Fibroblast of skin of back (primary cell): ENCODE results near the gene SOX18.

Experiments
- DNase-seq: peaks from one replicate; pipeline ENCODE4 v3.0.0-alpha.2; 2013

The SOX18 gene

DNA sequence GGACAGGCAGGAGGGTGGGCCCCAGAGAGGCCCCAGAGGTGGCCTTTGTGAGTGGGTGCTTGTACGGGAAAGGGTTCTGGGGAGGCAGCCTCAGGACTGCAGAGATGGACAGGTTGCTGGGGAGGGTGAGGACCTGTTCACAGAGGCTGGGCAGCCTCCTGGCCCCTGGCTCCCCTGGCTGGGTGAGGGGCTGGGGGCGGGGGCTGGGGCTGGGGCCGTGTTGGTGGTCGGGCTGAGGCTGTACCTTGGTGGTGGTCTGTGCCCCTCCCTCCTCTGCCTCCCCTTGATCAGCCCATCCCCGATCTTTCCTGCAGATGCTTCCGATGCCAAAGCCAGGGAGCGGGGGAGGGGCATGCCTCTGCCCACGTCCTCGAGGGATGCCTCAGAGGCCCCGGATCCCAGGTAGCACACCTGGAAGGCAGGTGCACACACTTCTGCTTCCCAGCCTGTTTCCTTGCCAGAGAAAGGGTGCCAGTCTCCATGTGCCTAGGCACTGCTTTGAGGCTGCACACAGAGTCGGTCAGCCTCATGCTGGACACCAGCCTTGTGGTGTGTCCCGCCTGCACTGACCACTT, 18.4 kb upstream of the SOX18 start:
- no peak for DNase-seq

DNA sequence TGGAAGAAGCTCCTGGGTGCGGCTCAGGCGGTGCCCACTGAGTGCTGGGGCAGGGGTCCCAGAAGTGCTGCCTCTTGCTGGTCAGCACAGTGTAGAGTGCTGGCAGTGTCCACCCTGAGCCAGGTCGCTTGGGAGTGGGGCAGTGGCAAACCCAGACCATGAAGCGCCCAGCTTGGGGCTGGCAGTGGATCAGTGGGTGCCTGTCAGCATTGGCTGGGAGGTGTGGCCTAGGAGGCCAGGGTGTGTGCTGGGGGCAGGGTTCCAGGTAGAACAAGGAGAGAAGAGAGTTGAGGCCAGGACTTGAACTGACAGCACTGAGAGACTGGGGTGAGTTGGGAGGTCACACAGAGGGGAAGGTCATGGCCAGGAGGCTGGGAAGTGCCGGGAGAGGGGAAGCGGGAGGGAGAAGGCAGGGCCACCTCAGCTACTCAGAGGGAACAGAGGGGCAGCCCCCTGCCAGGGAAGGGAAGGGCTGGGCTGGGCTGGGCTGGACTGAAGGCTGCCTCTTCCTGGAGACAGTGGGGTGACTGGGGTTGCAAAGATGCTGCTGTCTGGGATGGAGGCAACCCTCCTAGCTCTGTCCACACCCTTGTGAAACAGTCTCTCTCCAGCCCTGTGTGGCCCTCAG, 17.7 kb upstream of the SOX18 start:
- DNase-seq: no peak

DNA sequence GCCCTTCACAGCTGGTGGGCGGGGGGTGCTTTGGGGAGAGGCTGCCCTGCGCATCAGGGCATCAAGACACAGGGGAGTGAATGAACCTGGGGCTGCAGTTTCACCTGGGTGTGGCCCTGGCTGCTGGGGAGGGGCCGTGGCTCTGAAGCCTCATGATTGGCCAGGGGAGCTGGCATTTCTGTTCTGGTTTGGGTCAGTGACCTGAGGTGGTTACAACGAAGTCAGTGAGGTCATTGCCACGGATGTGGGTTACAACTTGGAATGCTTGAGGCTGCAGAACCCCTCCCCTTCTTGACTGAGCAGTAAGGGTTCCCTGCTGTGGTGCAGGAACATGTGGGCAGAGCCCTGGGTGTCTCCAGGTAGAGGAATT, 16.5 kb upstream of the SOX18 start:
- peak; percentile 69 for DNase-seq

DNA sequence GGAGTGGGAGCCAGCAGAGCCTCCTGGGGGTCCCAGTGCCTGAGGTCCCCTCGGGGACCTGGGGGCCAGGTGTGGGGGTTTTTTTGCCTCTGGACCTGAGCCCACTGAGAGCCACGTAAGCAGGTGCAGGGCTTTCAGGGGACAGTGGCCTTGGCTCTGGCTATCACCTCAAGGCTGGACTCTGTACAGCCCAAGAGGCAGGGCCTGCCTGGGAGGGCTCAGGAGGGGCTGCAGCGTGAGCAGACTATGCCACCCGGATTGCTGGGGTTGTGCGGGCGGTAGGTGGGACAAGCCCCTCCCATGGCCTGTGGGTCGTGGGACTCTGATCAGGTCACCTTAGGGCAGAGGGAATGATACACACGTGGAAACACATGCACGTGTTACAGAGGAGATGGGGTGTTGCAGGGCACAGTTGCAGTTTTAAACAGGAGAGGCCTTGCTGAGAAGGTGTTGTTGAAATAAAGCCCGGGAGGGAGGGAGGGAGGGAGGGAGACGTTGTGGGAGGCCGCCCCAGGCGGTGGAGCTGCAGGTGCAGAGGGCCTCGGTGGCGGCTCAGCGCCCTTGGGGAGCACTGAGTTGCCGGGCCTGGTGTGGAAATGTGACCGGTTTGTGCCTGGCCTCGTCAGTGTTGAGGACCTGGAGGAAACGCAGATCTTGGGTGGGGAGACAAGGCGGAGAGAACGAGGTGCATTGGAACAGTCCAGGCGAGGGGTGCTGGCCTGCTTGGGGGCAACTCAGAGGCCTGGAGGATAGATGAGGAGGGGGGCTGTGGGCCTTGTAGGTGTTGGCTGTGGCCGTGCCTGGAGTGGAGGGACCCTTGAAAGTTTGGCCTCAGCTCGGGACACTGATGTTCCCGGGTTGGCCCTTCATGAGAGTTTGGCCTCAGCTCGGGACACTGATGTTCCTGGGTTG, 15.9 kb upstream of the SOX18 start:
- DNase-seq: no peak

DNA sequence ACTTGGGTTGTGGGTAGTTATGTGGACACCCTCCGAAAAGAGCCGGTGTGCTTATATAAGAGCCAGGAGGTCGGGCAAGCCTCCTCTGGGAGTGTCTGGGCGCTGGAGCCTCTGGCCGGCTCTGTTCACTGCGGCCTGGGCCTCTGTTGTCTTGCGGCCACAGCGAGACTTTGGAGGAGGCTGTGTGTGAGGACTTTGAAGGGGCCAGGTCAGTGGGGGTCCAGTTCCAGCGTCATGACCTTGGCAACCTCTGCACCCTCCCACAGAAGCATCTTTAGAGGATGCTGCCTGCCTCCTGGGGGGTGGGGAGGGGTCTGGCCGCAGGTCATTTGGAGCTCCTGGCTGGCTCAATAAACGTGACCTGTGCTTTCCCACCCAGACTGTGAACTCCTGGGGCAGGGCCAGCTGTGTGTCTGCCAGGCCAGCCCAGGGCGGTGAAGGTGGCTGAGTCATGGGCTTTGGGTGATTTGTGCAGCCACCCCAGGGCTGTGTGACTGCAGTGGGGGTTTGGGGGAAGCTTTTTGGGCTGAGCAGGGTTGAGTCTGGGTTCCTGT, 14.8 kb upstream of the SOX18 start:
- DNase-seq: peak; percentile 39

DNA sequence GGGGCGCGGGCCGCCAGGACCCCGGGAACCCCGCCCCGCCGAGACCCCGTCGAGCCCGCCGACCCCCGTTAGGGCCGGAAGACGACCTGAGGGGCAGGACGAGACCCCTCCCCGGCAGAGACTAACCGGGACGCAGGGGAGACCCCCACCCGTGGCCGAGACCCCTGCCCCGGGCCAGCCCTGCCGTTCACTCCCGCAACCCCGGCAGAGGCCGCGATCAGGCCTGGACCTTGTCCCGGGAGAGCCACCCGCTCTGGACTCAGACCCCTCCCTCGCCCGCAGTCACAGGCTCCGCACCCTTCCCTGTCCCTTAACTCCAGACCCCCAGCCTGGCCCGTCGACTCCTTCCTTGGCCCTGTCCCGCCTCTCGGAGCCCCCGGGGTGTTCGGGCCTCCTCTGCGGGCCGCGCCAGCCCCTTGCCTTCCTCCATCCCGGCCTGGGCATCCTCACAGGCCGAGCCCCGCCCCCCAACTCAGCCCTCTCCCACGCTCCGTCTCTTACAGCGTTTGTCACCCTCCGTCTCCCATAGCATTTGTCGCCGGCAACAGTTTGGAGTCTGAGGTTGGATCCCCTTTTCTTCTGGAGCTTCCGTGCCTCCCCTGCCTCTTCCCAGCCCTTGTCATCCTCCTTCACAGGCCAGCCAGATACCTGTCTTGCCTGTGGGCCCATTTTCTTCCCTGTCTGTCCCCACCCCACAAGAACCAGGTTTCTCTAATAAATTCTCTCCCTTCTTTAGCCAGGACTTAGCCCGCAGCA, 14.1 kb upstream of the SOX18 start:
- no peak for DNase-seq

DNA sequence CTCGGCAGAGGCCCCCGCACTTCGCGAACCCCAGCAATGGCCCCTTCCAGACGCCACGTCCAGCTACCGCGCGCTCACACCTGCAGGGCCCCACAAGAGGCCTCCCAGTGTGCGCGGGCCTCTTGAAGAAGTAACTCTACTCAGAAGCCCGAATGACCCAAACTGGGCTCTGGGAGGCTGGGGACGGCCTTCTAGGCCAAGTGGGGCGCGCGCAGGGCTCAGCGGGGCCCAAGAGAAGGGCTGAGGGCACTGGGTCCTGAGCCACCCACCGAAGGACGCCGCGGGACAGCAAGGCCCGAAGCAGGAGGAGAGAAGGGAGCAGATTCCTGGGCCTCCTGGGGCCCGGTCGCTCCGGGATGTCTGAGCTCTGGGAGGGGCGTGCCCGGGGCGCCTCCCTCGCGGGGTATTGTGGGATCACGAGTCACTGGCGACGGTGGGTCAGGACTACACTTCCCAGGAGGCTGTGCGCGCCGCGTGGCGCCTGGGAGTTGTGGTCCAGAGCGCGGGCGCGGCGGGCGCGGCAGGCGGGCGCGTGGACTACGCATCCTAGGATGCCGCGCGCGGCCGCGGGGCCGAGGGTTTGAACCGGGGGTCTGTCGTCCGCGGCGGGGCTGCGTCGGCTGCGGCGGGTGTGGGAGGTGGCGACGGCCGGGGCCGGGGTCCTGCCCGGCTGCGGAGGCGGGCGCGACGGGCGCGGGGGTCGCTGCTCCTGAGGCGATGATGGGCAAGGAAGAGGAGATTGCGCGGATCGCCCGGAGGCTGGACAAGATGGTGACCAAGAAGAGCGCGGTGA, 13.4 kb upstream of the SOX18 start, which contains the start of gene TCEA2:
TCEA2 (plus strand) TSS at position 603 of the 793 bp plus-strand sequence; CDS start at position 718, 115 bp downstream.
- peak; percentile 96 for DNase-seq

DNA sequence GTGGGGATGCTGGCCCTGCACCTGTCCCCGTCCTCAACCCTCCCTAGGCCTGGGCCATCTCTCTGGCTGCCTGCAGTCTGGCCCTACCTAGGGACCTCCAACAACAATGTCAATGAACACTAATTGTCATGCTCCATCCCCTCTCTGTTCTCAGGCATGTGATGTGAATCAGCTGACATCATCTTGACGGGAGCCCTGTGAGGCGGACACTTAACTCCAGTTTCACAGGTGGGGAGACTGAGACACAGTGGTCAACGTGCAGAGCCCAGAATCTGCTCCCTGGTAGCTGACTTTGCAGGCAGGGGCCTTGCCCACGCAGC, 12.8 kb upstream of the SOX18 start:
- no peak for DNase-seq

DNA sequence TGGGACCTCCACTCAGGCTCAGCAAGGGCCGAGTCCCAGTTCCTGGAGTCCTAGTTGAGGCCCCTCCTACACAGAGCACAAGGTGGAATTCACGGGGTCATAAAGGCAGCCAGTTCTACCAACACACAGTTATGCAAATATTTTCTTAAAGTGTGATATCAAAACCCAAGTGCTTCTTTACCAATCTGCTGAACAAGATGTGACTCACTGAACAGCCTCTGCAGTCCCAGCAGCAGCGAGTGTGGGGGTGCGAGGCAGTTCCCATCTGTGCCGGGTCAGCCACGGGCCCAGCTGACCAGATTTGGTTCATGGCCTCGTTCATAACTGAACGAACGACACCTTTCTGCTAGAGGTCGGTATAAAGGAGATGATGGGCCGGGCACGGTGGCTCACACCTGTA, 9.1 kb upstream of the SOX18 start:
- peak; percentile 45 for DNase-seq

DNA sequence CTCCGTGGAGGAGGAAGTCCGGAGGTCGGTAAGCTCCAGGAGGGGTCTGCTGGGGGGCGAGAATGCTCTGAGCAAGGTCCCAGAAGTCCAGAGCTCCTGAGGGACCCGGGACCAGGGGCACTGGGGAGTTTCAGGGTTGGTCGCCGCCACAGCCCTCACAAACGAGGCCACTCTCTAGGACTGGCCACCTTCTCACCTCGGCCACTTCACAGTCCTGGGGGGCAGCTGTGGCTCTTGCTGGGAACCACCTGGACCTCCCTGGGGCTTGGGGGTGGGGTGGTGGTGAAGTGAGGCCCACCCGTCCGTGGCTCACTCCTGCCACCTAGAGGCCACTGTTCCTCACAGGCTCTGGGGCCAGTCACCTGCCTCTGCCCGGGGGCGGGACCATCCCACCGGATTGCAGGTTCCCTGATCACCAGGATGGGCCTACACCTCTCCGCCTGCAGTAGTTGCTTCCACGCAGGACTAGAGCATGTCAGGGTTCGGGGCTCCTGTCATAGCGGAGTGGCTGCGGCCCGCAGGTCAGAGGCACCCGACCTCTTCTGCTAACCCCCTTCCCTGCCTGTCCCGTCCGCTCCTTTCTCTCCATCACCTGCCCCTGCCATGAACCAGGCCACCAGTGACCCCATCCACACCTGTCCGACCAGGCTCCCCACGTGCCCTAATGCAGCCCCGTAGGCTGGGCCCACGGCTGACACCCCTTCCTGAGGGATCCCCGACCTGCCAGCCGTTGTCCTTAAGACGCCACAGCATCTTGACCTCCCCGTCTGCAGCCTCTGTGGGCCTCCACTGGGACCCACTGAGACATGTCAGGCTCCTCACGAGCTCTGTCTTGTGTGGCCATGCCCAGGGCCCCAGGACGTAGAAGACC, 8.4 kb upstream of the SOX18 start:
- DNase-seq: peak; percentile 59

DNA sequence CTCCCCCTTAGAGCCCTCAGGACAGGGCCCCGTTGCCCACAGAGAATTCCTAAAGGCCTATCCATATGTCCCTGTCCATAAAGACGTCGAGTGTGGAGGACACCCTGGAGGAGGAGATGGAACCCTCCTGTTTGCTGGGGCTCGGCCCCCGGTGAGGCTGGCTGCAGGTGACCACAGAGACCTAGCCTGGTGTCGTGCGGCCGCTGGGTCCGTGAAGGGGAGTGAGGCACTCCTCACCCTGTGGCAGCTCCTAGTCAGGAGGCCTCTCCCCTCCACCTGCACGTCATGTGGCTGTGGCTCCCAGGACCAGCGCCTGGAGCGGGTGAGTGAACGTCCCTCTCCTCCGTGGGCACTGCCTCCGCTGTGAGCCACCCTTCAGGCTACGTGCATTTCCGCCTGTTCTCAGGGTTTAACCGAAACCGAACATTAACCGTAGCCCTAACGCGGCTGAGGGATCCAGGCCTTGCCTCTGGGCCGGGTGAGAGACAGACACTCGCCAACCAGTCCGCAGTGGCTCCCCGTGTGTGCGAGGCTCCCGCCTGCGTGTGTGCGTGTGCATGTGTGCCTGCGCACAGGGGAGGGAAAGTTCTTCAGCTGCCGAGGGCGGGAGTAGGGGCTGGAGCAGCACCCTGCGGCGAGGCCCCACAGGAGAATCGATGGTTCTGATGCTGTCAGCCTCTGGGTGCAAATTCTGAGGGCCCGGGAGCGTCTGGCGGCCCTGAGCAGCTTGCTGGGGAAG, 7.6 kb upstream of the SOX18 start:
- DNase-seq: no peak

DNA sequence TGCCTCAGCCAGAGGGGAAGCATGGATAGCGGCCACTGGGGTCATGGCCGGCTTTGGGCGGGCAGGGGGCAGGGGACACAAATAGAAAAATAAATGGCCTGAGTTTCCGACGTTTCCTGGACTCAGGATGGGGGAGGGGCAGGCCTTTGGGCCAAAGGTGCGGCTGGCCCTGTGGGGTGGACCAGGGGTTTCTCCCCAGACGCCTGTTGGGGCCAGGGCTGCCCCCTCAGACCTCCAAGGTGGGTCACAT, 7.1 kb upstream of the SOX18 start:
- DNase-seq: no peak

DNA sequence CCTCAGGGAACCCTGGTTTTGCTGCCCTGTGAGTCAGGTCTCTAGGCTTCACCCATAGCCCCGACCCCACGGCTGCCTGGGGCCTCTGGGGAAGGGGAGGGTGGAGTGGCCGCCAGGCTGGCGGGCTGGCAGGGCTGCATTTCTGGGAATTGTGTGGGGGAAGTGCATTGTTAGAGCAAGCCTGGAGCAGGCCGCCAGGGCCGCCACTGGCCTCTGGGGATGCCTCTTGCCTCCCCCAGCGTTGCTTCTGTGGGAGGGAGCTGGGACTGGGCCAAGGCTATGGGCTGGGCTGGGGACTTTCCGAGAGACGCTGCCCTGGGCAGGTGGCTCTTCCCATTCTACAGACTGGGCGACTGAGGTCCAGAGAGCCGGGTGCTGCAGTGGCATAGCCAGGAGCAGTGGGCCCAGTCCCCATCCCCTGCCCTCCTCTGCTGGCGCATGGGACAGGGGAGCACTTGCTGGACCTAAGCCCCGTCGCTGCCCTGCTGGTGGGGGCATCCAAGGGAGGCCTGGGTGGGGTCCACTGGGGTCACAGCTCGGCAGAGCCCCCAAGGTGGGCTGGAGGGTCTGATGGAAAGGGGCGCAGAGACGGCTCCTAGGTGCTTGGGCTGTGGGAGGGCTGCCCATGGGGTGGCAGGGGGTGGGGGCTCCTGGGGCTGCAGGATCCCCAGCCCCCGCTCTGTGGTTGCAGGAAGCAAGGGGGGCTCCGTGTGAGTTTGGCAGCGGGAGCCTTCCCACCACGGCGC, 6.6 kb upstream of the SOX18 start:
- peak; percentile 66 for DNase-seq

DNA sequence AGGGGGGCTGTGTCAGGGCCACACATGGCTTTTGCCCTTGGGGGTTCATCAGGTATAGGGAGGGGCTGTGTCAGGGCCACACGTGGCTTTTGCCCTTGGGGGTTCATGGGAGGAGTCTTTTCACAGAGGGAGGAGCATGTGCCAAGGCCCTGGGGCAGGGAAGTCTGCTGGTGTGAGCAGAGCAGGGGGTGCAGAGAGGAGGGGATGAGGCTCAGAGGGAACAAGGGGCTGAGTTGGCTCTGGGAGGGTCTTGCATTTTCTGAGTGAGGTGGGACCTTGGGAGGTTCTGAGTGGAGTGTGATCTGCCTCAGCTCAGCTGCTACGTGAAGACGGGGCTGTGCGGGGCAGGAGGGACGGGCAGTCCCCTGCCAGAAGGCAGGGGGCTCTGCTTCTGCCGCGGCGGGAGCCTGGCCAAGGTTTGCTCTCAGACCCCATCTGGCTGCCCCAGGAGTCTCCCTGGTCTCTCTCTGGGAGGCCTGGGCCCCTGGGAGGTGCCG, 6.0 kb upstream of the SOX18 start:
- no peak for DNase-seq

DNA sequence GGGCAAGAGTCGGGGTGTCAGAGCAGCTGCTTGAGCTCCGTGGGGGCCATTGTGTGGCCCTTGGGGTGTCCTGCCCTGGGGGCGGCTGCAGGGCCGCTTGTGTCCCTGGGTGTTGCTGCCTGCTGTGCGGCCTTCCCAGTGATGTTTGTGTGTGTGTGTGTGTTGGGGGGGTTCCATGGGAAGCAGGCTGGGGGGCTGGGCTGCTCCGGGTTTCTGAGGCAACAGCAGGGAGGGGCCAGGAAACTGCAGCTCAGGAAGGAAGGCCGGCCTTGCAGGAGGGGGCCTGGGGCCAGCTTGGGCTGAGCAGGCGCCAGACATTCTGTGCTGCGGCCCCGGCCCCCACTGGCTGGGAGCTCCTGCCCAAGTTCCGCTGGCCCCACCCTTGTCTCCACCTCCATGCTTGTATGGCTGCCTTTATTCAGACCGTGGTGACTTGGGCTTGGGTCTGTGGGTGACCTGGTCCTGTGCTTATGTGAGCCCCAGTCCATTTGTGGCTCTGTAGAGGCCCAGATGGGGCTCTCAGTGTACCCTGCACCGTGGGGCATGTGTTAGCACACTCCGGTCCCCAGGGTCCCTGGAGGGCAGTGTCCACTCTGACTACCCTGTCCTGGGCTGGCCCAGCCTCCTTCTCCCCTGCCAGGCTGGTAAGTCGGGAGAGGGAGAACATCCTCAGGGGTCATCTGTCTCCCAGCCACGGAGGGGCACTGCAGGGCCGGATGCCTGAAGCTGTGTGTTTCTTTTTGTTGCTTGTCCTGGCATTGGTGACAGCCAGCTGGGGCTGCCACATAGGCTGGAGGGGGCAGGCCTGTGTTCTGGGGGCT, 4.6 kb upstream of the SOX18 start:
- peak; percentile 46 for DNase-seq

DNA sequence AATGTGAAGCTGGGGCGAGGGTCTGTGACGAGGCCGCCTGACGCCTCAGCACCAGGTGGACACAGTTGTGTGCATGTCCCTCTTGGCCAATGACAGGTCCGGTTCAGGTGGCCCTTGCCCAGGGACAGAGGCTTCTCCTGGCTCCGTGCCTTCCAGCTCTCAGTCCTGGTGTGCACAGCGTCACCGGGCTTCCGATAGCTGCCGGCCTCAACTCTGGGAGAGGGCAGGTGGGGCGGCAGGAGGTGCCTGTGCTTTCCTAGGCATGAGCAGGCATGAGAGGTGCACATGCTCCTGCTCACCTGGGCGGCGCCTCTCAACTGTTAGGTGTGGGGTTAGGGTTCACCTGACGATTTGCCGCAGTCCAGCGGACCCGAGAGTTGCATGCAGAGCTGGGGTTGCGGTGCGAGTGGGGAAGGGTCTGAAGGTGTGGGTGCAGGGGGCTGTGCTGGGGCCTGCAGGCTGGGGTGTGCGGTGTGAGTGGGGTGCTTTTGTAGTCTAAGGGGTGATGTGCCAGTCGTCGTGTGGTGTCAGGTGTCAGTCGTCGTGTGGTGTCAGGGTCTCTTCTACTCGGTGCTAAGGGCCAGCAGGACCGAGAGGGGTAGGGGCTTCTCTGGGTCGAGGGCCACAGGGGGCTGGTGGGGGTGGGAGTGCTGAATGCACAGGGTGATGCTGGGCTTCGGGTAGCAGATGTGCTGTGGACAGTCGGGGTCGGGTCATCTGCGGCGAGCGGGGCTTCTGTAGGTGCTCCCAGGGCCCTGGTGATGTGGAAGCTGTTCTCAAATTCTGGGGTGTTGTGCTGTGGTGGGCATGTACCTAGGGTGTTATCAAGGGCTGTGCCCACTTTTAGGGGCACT, 3.8 kb upstream of the SOX18 start:
- DNase-seq: no peak

DNA sequence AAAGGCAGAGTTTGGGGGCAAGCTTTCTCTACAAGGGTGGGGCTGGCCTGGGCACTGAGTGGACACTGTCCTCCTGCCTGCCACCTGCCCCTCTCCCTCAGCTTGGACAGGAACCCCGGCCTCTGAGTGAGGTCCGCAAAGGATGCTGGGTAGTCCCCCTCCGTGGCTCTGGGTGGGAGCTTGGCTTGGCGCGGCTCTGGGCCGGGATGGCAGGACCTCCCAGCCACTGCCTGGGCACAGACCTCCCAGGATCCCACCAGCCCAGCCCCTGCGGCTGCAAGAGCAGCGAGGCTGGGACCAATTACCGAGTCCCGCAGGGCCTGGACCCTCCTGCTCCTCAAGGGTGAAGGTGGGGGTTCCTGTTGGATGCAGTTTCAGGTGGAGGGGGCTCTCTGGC, 2.9 kb upstream of the SOX18 start:
- no peak for DNase-seq
